Stomach (tissue), 9 donors: ENCODE measurements around the gene NXPH1. TPM values are rescaled to one million over a fixed set of nuclear protein-coding genes. Genes with fewer than 3 reads are reported as not detected.

Experiments used
- DNase-seq, 2 donors: peaks; one replicate each; pipeline versions ENCODE4 v3.0.0 to v3.0.0-alpha.2; 2013 to 2019
- H3K27ac ChIP-seq, 5 donors: fragments of 200-600 bp in 4 of 5; sonication (generic) in 4 of 5; one replicate each; pipeline ENCODE4 v1.5.1; 2013 to 2019; ENCODE audit warnings: mild to moderate bottlenecking in 1 of 5, moderate library complexity in 1 of 5
- H3K27me3 ChIP-seq, 3 donors: fragments of 200-600 bp; sonication (generic); one replicate each; pipeline ENCODE4 v1.5.1; 2017 to 2019; ENCODE audit warnings: mixed run types in 1 of 3
- H3K36me3 ChIP-seq, 4 donors: fragments of 200-600 bp; sonication (generic); 1 replicate in 3 of 4; 2 replicates in 1 of 4; pipeline ENCODE4 v1.5.1; 2016 to 2019
- H3K4me1 ChIP-seq, 4 donors: fragments of 200-600 bp; sonication (generic); one replicate each; pipeline ENCODE4 v1.5.1; 2016 to 2019
- H3K4me3 ChIP-seq, 4 donors: fragments of 200-600 bp; sonication (generic) in 3 of 4; one replicate each; pipeline ENCODE4 v1.5.1; 2016 to 2019; ENCODE audit warnings: mild to moderate bottlenecking in 1 of 4
- H3K9me3 ChIP-seq, 4 donors: fragments of 200-600 bp; sonication (generic); one replicate each; pipeline ENCODE4 v1.5.1; 2016 to 2019
- CTCF ChIP-seq, 7 experiments: fragments of 450-650 bp in 4 of 7; fragments of 200-600 bp in 3 of 7; sonication (generic) in 3 of 7; IDR thresholded peaks; one replicate each; pipeline ENCODE4 v1.5.1; 2016 to 2019; ENCODE audit warnings: antibody characterized with exemption in 7 of 7, control low read depth in 2 of 7, mild to moderate bottlenecking in 1 of 7
- EP300 ChIP-seq: sonication (generic); formaldehyde crosslinking; IDR thresholded peaks from one replicate; pipeline ENCODE4 v1.6.1; 2017; ENCODE audit warnings: antibody characterized with exemption
- POLR2A ChIP-seq, 4 donors: fragments of 450-650 bp; IDR thresholded peaks; one replicate each; pipeline ENCODE4 v1.6.1; 2016; ENCODE audit warnings: antibody characterized with exemption in 4 of 4, control low read depth in 2 of 4, mild to moderate bottlenecking in 1 of 4, moderate library complexity in 1 of 4
- POLR2AphosphoS5 ChIP-seq, 3 donors: sonication (generic); formaldehyde crosslinking; IDR thresholded peaks; one replicate each; pipeline ENCODE4 v1.6.1; 2016; ENCODE audit warnings: antibody characterized with exemption in 3 of 3
- whole genome bisulfite sequencing, 5 donors: extraction: QIAGEN DNeasy Blood & Tissue Kit in 3 of 5; methylation state at CpG; one replicate each; pipeline versions ENCODE4 v1.1.5 to v1.1.7; 2013 to 2018; 5-methylcytosine and 5-hydroxymethylcytosine counted together
- intact Hi-C: fragments of 100-400 bp; cut with DNase I; formaldehyde crosslinking; loops from one replicate; pipeline ENCODE4 v1.15.1; 2023; ENCODE audit warnings: low total_unique reads
- polyA plus RNA-seq, 3 donors: library from polyadenylated mRNA; stranded (reverse); fragments of 200-250 nt; gene quantifications; one replicate each; pipeline ENCODE4 v1.2.3, GENCODE V29; 2013
- total RNA-seq, 5 donors: library from RNA; depleted of rRNA; stranded (reverse); fragments of >200 nt; gene quantifications; one replicate each; pipeline versions ENCODE4 v1.1.0 to v1.2.3, GENCODE V29; 2014 to 2016
- donor health status: healthy with polysubstance abuse.
- donor health status: Bipolar disorder and iron deficiency.
- donor health status: healthy.

Gene NXPH1
- total and polyA plus RNA-seq, 8 donors = 0.37 TPM; not detected in 7

DNA sequence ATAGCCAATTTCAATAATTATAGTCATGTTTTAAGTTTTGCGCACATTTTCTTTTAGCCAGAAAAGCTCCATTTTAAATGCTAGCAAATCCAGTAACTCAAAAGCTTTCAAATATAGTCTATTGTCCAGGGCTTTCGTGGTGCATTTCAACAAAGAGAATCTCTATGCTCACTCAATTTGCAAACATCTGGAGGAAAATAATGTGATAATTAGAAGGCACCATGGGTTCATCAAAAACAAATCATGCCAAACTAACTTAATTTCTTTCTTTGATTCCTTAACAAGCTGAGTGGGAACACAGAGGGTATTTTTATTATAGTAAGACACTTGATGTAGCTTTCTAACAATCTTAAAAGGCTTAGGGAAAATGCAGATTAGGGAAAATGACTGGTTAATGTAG, 179.8 kb downstream of the NXPH1 start:
- H3K9me3 ChIP-seq = no peaks in the 10 kb centered on the region
- DNase-seq = no peak
- TF ChIP-seq POLR2A (IDR thresholded peaks at IDR 0.05) = no peak
- no peak for TF ChIP-seq CTCF (IDR thresholded peaks at IDR 0.05)
- H3K27ac ChIP-seq = no peak overlapping the region
- no peak overlapping the region for H3K4me3 ChIP-seq
- H3K4me1 ChIP-seq = no peaks in the 10 kb centered on the region
- 77 to 85% (median 83%) methylated on average over 2 of the region's 2 CpGs for WGBS, 5 donors
- H3K36me3 ChIP-seq = no peaks in the 10 kb centered on the region
- intact Hi-C loops = no loop called here
- no peaks in the 10 kb centered on the region for H3K27me3 ChIP-seq

DNA sequence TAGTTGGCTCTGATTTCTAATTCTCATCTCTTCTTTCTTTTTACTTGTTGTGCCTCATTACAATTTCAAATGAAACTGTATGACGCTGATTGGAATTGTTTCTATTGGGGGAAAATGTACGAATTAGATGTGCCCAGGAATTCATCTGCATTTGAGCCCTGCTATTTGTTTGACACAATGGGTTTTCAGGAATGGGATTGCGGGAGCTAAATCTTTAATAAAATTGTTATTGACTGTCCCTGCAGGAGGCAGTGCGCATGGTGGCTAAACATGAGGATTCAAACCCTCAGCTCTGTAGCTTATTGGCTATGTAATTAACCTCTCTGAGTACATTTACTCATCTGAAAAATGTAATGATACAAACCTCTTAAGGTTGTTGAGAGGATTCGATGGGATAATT, 181.6 kb downstream of the NXPH1 start:
- TF ChIP-seq CTCF (IDR thresholded peaks at IDR 0.05) = no peak
- no peak for TF ChIP-seq POLR2AphosphoS5 (IDR thresholded peaks at IDR 0.05)
- TF ChIP-seq POLR2A (IDR thresholded peaks at IDR 0.05) = no peak
- TF ChIP-seq EP300 = no peak
- DNase-seq = no peak
- H3K4me3 ChIP-seq = no peak overlapping the region
- no peaks in the 10 kb centered on the region for H3K4me1 ChIP-seq
- WGBS, 5 donors = 63 to 74% (median 71%) methylated on average over 5 of the region's 5 CpGs
- no peaks in the 10 kb centered on the region for H3K27me3 ChIP-seq
- H3K36me3 ChIP-seq = no peaks in the 10 kb centered on the region
- no peak overlapping the region for H3K27ac ChIP-seq
- no peaks in the 10 kb centered on the region for H3K9me3 ChIP-seq
- intact Hi-C loops = no loop called here

DNA sequence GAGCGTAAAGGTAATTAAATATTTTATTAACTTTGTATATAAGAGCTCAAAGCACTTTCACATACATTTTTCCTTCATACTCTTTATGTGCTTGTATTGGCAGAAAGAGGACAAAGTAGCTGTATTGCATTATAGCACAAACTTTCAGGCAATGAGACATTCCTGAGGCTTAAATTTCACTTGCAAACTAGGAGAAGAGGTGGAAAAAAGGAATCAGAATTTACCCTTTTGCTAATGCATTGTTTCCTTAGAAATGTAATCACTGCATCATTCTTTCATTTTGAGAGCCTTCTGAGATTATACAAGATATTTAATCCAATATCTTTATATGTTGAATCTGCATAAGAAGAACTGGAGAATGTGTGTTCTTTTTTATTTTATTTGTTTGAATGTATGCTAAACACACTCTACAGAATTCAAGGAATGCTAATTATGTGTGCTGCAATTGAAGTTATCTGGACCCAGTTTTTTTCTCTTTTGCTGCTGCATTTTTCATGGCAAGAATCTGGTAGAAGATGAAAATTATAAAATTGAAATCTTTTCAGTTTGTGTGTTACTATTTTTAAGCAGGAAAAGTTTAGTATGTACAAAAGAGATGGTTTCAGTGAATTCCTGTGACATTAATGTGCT, 185.1 kb downstream of the NXPH1 start:
- Histone ChIP-seq H3K27me3 (no peaks in the 10 kb centered on the region), H3K36me3 (no peaks in the 10 kb centered on the region), H3K27ac (no peak overlapping the region), H3K9me3 (no peaks in the 10 kb centered on the region), H3K4me1 (no peaks in the 10 kb centered on the region), H3K4me3 (no peak overlapping the region)
- intact Hi-C loops = no loop called here
- no peak for TF ChIP-seq POLR2AphosphoS5 (IDR thresholded peaks at IDR 0.05)
- TF ChIP-seq CTCF (IDR thresholded peaks at IDR 0.05) = no peak
- no peak for TF ChIP-seq POLR2A (IDR thresholded peaks at IDR 0.05)
- TF ChIP-seq EP300 = no peak
- DNase-seq = no peak
- 79 to 100% (median 93%) methylated on average over 1 of the region's 1 CpG for WGBS, 5 donors

- Histone ChIP-seq H3K9me3 (no peaks in the 10 kb centered on the region), H3K27ac (no peak overlapping the region), H3K36me3 (no peaks in the 10 kb centered on the region), H3K4me1 (no peaks in the 10 kb centered on the region), H3K27me3 (no peaks in the 10 kb centered on the region), H3K4me3 (no peak overlapping the region)
- TF ChIP-seq EP300 = no peak
- DNase-seq = no peak
- intact Hi-C loops = no loop called here
- WGBS, 5 donors = 14 to 39% (median 18%) methylated on average over 1 of the region's 1 CpG
Measured at GRCh38 chr7:8620169-8620568, 186.8 kb downstream of the NXPH1 start.

GRCh38 chr7:8625612-8626011, 192.2 kb downstream of the NXPH1 start:
- no peak for DNase-seq
- Histone ChIP-seq H3K27ac (no peak overlapping the region), H3K9me3 (no peaks in the 10 kb centered on the region), H3K4me1 (no peaks in the 10 kb centered on the region), H3K4me3 (no peak overlapping the region), H3K27me3 (no peaks in the 10 kb centered on the region), H3K36me3 (no peaks in the 10 kb centered on the region)
- intact Hi-C loops = no loop called here
- TF ChIP-seq CTCF (IDR thresholded peaks at IDR 0.05) (no peak), POLR2AphosphoS5 (IDR thresholded peaks at IDR 0.05) (no peak), EP300 (no peak), POLR2A (IDR thresholded peaks at IDR 0.05) (no peak)
